ENCODE measurements around the gene ENC1. TPM values are rescaled to one million over a fixed set of nuclear protein-coding genes. Genes with fewer than 3 reads are reported as not detected.
A peak's percentile ranks its signal among the peaks of the same experiment; 100 is the strongest.

ENC1 gene
- total and polyA plus RNA-seq, 2 of the 4 experiments (the other 2 are of a cell fraction) = 25.6 to 70.8 TPM

GRCh38 chr5:74578356-74579044 lies 62.0 kb downstream of the ENC1 start:
- Histone ChIP-seq H3K27ac (ENCODE audit: insufficient read depth, low read length) (no peak overlapping the region), H3K9ac (ENCODE audit: low read depth, low read length) (no peak overlapping the region), H3K4ac (ENCODE audit: low read depth, low read length) (no peak overlapping the region), H4K20me1 (ENCODE audit: insufficient read depth, low read length) (no peaks in the 10 kb centered on the region), H3K36me3 (ENCODE audit: control insufficient read depth, insufficient read depth, low read length) (no peaks in the 10 kb centered on the region), H2AFZ (replicated peaks; ENCODE audit: low read length, poor library complexity) (no peak overlapping the region), H2BK120ac (ENCODE audit: low read depth, low read length) (no peak overlapping the region), H2AK9ac (replicated peaks; ENCODE audit: low read depth, low read length, poor library complexity) (no peak overlapping the region), H2BK15ac (ENCODE audit: low read depth, low read length) (no peak overlapping the region), H3K56ac (ENCODE audit: extremely low read depth, insufficient read depth, low read length) (no peak overlapping the region), H4K5ac (ENCODE audit: low read depth, low read length) (no peak overlapping the region), H3K4me1 (ENCODE audit: control insufficient read depth, insufficient read depth, low read length) (peaks cover 4% of the 10 kb centered on the region), H4K8ac (ENCODE audit: low read depth in 2 of 2, low read length in 2 of 2) (no peak overlapping the region), H3K23ac (ENCODE audit: low read depth, low read length) (no peak overlapping the region), H3K9me1 (ENCODE audit: insufficient read depth, low read length) (peaks cover 5% of the 10 kb centered on the region; the same call in 1 of the 2 replicates), H2AK5ac (ENCODE audit: low read depth, low read length) (no peak overlapping the region), H3K79me1 (ENCODE audit: low read depth in 1 of 2, low read length in 2 of 2) (no peaks in the 10 kb centered on the region), H3K18ac (ENCODE audit: low read depth, low read length) (no peak overlapping the region), H3K4me3 (ENCODE audit: insufficient read depth, low read depth, low read length) (no peak overlapping the region), H3K4me2 (ENCODE audit: low read depth, low read length) (no peak overlapping the region), H2BK5ac (ENCODE audit: low read depth, low read length, poor library complexity, severe bottlenecking) (no peak overlapping the region), H2BK20ac (ENCODE audit: low read depth, low read length) (no peak overlapping the region), H3K27me3 (ENCODE audit: control insufficient read depth, insufficient read depth, low read length) (peaks cover 1% of the 10 kb centered on the region; the same call in 1 of the 2 replicates), H3K9me3 (ENCODE audit: control insufficient read depth, insufficient read depth, low read length) (no peaks in the 10 kb centered on the region), H4K91ac (ENCODE audit: insufficient read depth, low read depth, low read length) (no peak overlapping the region), H3K14ac (replicated peaks; ENCODE audit: low read depth, low read length) (no peak overlapping the region)
- 60% methylated on average over 1 of the region's 7 CpGs; no CpG with 5 or more reads in 1 of the 2 experiments for WGBS, 2 experiments (ENCODE audit: extremely low coverage in 2 of 2, insufficient read length in 1 of 2)
- ATAC-seq (ENCODE audit: low read depth) (no peak), DNase-seq (no peak)
- dilution Hi-C loops (cut with HindIII; ENCODE audit: low sequenced_read_pairs, unreplicated experiment) (no loop called here), in situ Hi-C loops (cut with MboI; ENCODE audit: low sequenced_read_pairs) (no loop called here), intact Hi-C loops (cut with micrococcal nuclease) (no loop called here)
- ChIA-PET POLR2A (ENCODE audit: unreplicated experiment) (no interaction called here), CTCF (no interaction called here)
- TF ChIP-seq USF2 (IDR thresholded peaks at IDR 0.05; ENCODE audit: low read depth, low read length) (no peak), CEBPB (IDR thresholded peaks at IDR 0.05; ENCODE audit: low read depth, low read length) (0 out of 2 replicates have a peak, but pooled peaks have one; percentile 3)
- no TSS peak for BruUV-seq (replicated peaks)

Other genes with a start within 250 kb of the ENC1 start
- gene HEXB, start 44.5 kb upstream of the ENC1 start, total RNA-seq (2012; rRNA removed) = 76.7 and 132 TPM in 2 replicates
- 102 and 126 TPM in 2 replicates for gene HEXB, start 44.5 kb upstream of the ENC1 start, polyA plus RNA-seq (2012; rRNA removed)
- gene GFM2, start 126.4 kb upstream of the ENC1 start, total RNA-seq (2012; rRNA removed) = 45.7 and 61.4 TPM in 2 replicates
- gene GFM2, start 126.4 kb upstream of the ENC1 start, polyA plus RNA-seq (2012; rRNA removed) = 18.8 and 23.3 TPM in 2 replicates
- 5.4 and 25.6 TPM in 2 replicates for gene NSA2, start 126.5 kb upstream of the ENC1 start, total RNA-seq (2012; rRNA removed)
- gene NSA2, start 126.5 kb upstream of the ENC1 start, polyA plus RNA-seq (2012; rRNA removed) = 33.0 and 33.9 TPM in 2 replicates
- gene FAM169A, start 225.7 kb upstream of the ENC1 start, total RNA-seq (2012; rRNA removed) = under 0.01 TPM in 2 replicates
- not detected in 2 replicates for gene FAM169A, start 225.7 kb upstream of the ENC1 start, polyA plus RNA-seq (2012; rRNA removed)

Measured in IMR-90 (cell line).